HG03139 (cell line): ENCODE data around the gene MFRP.

Experiments used
- ATAC-seq: cut with Tn5 transposase; IDR thresholded peaks from one replicate; pipeline ENCODE4 v1.9.1; 2021; ENCODE audit not compliant: unreplicated experiment

Gene MFRP

DNA sequence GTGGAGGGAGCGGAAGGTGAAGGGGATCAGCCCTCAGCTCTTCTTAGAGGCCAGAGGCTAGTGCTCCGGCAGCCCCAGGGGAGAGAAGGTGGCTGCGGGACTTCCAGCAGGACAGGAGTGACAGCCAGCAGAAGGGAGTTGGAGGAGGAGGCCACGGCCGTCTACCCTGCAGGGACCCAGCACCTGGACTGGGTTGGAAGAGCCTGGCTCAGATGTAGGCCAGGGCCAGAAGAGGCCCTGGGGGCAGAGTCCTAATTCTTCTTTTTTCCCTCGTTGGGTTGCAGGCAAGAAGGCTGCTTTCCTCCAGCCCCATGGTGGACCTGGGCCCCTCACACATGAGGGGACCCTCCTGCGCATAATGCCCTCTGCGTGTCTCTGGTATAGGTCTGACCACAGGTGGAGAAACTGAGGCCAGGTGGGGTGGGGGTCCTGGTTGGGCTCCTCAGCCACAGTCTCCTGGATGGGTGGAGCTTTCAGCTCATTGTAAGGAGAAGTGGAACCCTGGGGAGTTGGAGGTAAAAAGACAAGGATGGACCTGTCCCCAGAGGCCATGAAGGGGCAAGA lies 27.3 kb downstream of the MFRP start:
- no peak for ATAC-seq

DNA sequence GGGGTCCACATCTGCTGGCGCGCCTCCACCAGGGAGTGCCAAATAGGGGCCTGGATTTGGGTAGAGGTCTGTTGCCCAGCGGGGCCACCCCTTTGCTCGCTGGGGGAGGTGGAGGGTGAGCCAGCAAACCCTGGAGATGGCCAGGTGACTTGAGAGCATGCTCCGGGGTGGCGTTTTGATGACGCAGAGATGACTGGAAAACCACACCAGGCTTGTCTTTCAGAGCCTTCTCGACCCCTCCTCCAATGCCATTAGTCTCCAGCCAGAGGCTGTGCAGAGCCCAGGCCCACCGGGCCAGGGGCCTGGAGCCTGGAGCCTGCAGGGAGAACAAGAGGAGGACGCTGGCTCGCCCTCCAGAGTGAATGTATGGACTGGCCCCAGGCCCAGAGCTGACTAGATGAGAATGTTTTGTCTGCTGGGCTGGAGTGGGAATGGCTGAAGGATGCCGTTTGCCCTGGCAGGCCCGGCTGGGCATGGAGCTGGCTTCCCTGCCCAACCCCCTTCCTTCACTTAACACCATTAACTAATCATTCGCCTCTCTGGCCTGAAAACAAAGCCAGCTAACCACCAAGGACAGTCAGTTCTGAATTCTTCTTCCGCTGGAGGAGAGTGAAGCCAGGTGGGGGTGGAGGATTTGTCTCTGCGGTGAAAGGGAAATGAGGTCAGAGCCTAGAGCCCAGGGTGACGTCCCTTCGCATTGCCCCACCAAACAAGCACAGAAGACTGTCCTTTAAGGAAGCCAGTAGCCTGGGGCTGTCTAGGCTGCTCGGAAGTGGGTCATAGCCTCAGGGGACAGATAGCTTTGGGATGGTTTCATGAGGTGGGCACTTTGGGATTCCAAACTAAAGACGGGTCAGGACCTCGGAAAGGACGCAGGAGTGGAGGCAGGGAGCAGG lies 28.0 kb downstream of the MFRP start:
- ATAC-seq, result no peak

- ATAC-seq, result no peak
Measured at GRCh38 chr11:119317592-119318239, 28.8 kb downstream of the MFRP start.

GRCh38 chr11:119316729-119317591 lies 29.5 kb downstream of the MFRP start, which contains the start of gene MCAM:
TSS of gene MCAM (minus strand) at chr11:119317130. CDS start at chr11:119317101, 29 bp downstream.
- no peak for ATAC-seq

DNA sequence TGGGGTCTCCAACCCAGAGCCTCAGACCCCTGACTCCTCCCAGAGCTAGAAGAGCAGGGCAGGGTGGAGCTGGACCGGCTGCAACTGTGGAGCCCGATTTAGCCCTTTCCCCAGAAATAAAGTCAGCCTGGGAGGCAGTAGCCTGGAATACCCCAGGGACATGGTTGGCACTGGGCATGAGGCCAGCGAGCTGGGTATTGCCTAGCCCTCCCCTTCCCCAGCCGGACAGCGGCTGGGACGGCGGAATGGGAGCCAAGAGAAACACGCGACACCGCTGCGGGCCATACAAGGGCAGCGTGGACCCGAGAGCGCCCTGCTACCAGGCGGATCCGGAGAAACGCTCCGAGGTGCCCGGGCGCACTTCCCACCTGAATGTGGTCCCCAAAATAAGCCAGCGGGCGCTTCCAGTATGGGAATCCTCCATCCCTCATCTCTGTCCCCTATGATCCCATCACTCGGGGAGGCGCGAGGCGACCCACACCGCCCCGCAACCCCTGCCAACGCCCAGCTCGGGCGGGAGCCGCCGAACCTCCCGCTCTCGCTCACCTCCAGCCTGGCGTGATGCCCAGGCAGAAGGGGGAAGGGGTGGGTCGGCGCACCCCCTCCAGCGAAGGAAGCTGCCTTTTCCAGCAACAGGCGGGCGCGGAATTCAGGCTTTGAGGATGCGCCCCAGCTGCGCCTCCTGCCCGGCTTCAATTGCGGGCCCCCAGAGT lies 30.3 kb downstream of the MFRP start:
- no peak for ATAC-seq

- ATAC-seq, result no peak
Measured at GRCh38 chr11:119315131-119316015, 31.1 kb downstream of the MFRP start.

- no peak for ATAC-seq
Measured at GRCh38 chr11:119314726-119315125, 31.8 kb downstream of the MFRP start.

- no peak for ATAC-seq
Measured at GRCh38 chr11:119310682-119311052, 35.8 kb downstream of the MFRP start.

DNA sequence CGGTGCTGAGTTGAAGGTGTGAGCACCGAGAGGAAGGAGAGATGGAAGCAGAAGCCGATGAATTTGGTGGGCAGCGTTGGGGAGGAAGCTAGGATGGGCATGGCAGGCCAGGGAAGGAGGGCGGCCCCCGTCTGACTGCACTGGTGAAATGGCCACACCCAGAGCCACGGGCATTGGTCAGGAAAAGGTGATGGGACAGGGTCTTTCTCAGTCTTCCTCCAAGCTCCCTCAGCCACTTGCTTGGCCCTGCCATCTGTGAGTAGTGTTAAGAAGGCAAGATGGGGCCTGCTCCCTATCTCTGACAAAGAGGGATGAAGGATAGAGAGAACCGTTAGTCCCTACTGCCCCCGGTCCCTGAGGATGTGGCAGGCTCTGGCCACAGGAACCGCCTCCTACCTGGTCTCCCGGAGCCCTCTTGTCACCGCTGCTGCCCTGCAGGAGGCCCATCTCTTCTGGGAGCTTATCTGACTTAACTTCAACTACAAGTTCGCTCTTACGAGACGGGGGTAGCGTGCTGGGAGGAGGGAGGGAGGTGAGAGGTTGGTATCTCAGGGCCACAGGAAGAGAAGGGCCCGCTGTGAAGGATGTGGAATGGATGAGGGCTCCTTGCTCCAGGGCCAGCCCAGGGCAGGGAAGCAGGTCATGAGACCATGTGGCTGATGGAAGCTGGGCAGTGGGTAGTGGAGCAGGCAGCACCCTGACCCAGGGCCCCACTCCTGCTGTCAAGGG lies 36.4 kb downstream of the MFRP start:
- no peak for ATAC-seq

DNA sequence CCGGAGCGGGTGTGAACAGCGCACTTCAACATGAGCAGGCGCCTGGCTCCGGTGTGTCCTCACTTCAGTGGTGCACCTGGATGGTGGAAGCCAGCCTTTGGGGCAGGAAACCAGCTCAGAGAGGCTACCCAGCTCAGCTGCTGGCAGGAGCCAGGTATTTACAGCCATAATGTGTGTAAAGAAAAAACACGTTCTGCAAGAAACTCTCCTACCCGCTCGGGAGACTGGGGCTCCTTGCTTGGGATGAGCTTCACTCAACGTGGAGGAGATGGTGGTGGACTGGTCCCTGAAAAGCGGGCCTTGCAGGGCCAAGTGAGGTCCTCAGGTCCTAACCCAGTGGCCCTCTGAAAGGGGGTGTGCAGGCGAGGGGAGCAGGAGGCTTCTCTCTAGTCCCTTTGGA lies 37.1 kb downstream of the MFRP start:
- ATAC-seq, result no peak

- ATAC-seq, result no peak
Measured at GRCh38 chr11:119307974-119308373, 38.5 kb downstream of the MFRP start.

GRCh38 chr11:119307219-119307618 lies 39.3 kb downstream of the MFRP start:
- no peak for ATAC-seq

DNA sequence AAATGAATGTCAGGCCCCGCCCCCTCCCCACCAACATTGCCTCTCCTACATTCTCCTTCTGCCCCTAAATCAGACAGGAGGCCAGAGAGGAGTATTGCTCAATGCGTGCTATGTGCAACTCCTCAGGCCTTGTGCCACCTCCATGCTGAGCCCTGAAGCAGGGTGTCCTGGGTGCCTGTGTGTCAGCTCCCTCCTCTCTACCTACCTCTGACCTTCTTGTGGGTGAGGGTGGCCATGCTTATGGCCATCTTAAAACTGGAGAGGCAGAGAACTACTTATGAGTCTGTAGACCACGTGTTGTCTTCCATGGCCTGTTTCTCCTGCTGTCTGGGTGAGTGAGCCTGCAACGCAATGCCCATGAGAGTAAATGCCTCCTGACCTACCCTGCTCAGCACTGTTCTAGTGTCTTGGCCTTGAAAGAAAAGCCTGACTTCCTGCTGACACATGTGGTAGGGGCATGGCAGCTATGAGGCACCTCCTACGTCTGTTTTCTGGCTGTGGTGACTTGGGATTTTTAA lies 40.1 kb downstream of the MFRP start:
- no peak for ATAC-seq

DNA sequence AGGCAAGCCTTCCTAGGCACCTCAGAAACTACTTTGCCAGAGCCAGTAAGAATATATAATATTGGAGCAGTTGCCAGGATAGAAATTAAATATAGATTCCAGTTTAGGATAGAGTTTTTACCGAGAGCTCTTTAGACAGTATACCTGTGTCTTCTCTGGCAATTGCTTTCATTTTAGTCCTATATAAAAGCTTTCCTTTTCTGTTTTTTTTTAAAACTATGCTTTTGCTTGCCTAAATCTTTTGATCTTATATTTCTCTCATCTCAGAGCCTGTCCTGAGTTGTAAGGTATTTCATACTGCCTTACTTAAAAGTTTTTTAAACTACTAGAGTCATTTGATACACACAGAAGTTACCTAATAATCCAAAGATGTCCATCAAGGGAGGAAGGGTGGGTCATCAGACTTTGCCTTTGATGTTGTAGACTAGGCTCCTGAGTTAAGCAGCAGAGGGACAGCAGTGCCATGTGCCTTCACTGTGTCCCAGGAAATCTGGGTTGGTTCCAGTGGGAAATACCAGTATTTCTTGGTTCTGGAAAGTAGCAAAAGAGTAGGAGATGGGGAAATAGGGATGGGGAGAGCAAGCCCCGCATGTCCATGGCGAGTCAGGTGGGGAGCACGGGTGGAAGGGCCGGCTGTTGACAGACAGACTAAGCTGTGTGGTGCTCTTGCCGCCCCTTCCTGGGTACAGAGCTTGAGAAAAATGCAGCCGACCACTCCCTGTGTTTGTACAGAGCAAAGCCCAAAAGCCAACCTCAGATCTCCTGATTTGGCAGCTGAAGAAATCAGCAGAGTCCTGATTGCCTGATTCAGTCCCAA lies 40.7 kb downstream of the MFRP start:
- ATAC-seq, result no peak

GRCh38 chr11:119303227-119303718 lies 43.2 kb downstream of the MFRP start:
- ATAC-seq, result no peak

- ATAC-seq, result no peak
Measured at GRCh38 chr11:119300198-119300964, 46.1 kb downstream of the MFRP start.

DNA sequence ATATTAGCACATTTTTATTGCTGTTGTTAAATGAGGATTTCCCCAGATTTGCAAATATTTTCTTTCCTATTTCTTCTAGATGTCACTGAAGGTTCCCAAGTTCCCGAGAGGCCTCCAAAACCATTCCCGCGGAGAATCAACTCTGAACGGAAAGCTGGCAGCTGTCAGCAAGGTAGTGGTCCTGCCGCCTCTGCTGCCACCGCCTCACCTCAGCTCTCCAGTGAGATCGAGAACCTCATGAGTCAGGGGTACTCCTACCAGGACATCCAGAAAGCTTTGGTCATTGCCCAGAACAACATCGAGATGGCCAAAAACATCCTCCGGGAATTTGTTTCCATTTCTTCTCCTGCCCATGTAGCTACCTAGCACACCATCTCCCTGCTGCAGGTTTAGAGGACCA lies 47.1 kb downstream of the MFRP start:
- ATAC-seq, result no peak
